Kidney glomerular epithelial cell (primary cell): ENCODE data around the gene AP1B1.

ENCODE experiments used
- DNase-seq: peaks from one replicate; lab custom pipeline; 2025; lab: John Stamatoyannopoulos, UW

Gene AP1B1

DNA sequence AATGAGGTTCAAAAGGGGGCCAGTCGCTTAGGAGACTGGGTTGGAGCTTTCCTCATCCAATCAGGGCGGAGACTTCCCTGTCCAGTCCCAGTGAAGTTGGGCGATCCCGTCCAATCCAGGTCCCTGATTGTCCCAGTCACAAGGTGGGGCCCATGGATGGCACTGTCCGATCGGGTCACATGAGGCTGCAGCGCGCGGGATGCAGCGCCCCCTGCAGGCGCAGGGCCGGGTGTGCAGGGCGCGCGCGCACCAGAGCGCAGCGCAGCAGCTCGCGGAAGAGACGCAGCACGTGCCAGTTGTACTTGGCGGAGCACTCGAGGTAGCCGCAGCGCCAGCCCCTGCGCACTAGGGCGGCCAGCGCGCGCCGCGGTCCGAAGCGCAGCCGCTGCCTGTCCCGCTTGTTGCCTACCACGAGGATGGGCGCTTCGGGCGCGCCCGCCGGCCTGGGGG, 75.2 kb downstream of the AP1B1 start:
- no peak for DNase-seq

DNA sequence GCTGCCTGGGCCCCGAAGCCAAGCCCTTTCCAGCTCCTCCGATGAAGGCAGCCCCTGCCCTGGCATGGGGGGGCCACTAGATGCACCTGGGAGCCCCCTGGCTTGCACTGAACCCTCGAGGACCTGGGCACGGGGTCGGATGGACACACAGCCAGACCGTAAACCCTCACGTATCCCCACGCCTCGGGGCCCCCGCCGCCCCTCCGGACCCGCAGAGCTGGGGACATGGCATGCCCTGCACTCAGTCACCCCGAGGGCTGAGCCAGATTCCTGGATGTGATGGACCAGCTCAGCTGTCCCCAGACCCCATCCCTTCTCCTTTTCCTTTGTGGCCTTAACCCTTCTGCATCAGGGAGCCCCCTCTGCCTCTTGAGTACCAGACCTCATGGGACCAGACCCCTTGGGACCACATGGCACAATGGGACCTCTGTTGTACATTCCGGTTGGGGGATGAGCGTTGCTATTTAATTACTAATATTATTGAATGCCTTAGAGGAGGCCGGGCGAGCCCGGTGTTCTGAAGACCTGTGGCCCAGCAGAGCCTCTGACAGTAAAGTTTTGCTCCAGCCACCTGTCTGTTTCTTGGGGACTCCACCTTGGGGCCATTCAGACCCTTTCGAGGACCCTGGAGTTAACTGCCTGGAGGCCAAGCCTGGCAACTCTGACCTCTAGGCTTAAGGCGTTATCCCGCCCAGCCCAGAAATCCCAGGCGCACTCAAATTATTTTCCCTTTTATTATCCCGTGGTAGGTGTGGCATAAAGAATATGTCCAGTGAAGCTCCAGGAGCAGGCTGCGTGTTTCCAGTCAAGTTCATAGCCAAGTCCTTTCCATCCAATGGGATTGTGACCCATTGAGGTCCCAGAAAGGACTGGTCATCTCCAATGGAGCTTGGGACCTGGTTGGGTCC, 75.9 kb downstream of the AP1B1 start:
- DNase-seq, result no peak

DNA sequence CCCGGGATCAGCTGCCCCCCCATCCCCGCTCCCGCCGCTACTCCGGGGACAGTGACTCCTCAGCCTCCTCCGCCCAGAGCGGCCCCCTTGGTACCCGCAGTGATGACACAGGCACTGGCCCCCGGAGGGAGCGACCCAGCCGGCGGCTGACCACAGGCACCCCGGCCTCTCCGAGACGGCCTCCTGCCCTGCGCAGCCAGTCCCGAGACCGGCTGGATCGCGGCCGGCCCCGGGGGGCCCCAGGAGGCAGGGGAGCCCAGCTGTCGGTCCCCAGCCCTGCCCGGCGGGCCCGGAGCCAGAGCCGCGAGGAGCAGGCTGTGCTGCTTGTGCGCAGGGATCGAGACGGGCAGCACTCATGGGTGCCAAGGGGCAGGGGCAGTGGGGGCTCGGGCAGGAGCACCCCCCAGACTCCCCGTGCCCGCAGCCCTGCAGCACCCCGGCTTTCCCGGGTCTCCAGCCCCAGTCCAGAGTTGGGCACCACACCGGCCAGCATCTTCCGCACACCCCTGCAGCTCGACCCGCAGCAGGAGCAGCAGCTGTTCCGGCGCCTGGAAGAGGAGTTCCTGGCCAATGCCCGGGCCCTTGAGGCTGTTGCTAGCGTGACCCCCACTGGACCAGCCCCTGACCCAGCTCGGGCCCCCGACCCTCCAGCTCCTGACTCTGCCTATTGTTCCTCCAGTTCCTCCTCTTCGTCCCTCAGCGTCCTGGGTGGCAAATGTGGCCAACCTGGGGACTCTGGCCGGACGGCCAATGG, 76.7 kb downstream of the AP1B1 start:
- DNase-seq, result no peak

DNA sequence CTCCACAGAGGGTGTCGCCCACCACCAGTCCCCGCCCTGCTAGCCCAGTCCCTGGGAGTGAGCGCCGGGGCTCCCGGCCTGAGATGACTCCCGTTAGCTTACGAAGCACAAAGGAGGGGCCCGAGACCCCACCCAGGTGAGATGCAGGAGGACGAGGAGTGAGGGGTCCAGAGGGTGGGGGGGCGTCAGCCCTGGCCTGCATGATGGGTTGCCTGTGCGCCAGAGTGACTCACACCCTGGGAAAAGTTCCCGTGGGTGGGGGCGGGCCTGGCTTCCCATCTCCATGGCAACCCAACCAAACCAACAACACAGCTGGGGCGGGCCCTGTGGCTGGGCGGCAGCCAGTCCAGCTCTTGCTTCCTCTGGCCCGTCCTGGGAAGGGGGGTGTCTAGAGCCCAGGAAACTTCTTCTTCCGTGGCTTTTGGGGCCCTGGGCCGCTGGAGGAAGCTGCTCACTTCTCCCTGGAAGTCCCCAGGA, 77.5 kb downstream of the AP1B1 start:
- peak; percentile 95 for DNase-seq

DNA sequence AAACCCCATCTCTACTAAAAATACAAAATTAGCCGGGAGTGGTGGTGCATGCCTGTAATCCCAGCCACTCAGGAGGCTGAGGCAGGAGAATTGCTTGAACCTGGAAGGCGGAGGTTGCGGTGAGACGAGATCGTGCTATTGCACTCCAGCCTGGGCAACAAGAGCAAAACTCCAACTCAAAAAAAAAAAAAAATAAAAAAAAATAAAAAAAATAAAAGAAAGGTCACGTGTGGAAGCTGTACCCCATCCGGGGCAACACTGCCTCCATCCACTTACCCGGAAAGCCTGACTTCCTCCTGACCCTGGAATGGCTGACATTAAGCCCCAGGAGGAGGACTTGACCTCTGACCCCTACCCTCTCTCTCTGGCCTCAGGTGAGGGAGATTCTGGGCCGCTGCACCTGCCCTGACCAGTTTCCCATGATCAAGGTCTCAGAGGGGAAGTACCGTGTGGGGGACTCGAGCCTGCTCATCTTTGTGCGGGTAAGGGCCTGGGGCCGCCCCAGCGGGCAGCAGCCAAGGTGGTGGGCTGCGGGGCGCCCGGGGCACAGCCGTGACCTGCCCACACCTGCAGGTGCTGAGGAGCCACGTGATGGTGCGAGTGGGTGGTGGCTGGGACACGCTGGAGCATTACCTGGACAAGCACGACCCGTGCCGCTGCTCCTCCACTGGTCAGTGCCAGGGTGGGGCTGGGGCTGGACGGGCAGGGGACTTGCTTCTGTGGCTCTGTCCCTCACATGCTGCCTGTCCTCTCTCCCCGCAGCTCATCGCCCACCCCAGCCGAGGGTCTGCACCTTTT, 78.1 kb downstream of the AP1B1 start:
- DNase-seq, result no peak

DNA sequence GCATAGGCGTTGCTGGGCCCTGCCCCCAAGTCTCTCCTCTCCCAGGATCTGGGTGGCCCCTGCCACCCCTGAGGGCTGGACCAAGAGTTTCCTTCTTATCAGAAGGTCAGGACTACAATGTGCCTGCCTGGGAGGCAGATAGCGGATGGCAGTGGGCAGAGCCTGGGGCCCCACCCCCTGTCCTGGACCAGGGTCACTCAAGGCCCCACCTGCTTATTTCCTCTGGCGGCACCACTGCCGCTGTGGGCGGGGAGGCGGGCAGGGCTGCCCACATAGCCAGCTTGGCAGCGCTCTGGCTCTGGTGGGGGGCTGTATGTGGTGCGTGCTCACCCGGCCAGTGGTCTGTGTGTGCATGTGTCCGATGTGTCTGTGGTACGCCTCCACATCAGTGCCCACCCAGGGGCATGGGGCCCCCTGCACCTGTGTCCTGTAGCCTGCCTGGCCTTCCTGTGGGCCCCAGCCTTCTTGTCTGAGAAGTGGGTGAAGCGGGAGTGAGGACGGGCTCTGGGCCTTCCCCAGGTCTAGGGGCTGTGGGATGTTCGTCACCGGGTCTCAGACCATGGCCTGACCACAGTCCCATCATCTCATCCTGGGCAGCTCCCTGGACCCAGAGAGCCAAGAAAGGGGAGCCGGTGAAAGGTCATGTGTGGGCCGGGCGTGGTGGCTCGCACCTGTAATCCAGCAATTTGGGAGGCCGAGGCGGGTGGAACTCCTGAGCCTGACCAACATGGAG, 78.9 kb downstream of the AP1B1 start:
- DNase-seq, result no peak

DNA sequence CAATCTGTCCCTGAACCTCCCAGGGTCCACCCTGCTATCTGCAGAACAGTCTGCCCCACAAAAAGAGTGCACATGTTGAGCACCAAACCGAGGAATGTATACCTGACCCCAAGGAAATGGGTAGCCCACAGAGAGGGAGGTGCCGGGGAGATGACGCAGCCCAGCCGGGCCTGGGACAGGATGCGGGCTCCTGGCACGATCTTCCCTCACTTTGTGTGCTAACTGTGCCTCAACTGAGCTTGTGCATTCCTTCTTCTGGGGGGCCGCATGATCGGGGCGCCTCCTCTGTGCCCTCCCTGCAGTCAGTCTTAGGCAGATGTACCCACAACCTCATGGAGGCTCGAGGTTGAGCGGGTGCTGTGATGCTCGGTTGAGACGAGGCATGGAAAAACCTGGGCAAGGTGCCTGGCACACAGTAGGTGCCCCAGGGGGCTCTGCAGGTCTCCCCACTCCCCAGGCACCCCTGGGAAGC, 79.5 kb downstream of the AP1B1 start:
- DNase-seq, result peak; percentile 23

DNA sequence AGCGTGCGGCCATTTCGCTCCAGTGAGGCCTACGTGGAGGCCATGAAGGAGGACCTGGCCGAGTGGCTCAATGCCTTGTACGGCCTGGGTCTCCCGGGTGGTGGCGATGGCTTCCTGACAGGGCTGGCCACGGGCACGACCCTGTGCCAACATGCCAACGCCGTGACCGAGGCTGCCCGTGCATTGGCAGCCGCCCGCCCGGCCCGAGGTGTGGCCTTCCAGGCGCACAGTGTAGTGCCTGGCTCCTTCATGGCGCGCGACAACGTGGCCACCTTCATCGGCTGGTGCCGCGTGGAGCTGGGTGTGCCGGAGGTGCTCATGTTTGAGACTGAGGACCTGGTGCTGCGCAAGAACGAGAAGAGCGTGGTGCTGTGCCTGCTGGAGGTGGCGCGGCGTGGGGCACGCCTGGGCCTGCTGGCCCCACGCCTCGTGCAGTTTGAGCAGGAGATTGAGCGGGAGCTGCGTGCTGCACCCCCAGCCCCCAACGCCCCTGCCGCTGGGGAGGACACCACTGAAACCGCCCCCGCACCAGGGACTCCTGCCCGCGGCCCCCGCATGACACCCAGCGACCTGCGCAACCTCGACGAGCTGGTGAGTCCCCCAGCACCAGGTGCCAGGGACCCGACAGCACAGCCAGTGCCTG, 80.1 kb downstream of the AP1B1 start:
- DNase-seq, result no peak

DNA sequence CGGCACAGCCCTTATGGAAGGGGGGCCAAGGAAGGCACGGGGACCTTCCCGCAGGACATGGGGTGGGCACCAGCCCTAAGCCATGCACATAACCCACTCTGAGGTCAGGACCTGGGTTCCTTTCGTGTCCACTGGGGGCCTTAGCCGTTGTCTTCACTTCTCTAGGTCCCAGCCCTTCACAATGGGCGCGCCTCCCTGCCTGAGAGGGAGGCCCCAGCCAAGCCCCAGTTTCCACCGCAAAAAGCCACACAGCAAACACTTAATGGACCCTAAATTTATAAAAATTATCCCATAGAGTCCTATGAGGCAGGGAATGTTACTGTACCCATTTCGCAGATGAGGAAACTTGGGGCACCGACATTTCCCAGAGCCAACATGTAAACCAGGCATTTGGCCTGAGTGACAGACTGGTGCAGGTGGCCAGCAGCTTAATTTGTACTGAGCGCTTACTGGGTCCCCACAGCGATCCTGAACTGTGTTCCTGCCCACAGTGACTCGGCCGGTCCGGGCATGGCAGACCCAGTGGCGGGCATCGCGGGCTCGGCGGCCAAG, 80.7 kb downstream of the AP1B1 start:
- no peak for DNase-seq

DNA sequence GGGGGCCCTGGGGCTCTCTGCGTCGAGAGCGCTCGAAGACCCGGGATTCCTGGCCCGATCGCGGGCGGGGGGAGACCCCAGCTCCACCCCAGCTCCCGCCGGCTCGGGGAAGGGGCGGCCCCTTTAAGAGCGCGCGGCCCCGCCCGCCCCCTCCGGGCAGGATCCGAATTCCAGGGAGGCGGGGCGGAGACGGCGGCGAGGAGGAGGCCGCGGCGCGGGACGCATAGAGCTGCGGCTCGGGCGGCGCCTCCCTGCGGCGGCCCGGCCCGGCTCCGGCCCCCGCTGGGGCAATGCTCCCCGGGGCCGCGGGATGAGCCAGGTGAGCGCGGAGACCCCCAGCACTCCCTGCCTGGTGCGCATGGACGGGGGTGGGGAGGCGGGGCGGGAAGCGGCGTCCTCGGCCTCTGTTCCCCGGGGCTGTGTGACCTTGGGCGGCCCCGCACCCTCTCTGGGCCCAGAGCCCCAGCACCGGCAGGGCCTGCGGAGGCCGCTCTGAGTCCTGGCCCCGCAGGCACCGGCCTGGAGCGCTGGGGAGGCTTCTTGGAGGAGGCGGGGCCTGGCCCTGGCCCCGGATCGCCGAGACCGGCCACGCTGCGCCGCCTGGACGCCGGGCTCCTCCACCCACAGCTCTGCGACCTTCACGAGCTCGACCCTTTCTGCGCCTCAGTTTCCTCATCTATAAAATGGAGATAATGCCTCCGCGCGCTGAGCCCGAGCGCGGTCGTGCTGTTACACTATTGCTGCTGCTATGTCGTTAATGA, 81.4 kb downstream of the AP1B1 start:
- peak; percentile 31 for DNase-seq

DNA sequence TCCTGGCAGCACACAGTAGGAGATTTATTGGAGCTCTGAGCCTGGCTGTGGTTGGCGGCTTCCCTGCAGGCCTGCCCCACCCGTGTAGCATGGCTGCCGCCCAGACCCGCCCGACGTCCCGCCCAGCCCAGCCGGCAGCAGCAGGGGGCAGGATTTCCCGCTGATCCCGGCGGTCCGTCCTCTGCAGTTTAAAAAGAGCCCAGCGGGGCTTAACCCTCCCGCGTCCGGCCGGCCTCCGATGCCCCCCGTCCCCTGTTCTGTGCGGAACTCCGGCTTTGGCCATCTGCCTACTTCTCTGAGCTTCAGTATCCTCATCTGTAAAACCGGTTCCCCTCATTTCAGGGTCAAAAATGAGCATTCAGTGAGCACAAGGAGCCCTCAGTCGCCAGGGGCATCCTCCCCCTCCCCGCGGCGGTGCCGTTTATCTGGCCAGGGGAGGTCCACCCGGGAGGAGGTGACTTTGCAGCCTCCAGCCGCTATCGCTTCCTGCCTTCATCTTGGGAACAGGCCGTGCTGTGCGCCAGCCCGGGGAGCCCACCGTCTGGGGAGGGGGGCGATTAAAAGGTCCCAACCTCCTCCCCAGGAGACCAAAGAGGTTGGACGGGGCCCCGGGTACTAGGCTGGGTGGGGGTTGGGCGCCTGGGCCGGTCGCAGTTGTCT, 82.1 kb downstream of the AP1B1 start, which contains the start of gene GAS2L1:
Gene GAS2L1, plus strand, starts transcription at position 476 of the 660 bp plus-strand sequence. CDS start 1,456 bp downstream, outside the sequence.
- DNase-seq, result peak; percentile 80

DNA sequence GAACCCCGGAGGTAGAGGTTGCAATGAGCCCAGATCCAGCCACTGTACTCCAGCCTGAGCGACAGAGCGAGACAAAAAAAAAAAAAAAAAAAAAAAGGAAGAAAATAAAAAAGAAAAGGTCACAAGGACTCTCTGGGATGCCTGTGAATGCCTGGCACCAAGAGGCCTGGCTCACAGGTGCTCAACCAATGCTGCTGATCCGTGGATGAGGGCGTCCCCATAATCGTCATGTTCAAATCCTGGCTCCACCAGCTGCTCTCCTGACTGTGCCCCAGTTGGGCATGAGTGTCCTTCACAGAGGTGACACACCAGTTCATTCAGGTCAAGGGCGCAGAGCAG, 82.6 kb downstream of the AP1B1 start:
- DNase-seq, result no peak

DNA sequence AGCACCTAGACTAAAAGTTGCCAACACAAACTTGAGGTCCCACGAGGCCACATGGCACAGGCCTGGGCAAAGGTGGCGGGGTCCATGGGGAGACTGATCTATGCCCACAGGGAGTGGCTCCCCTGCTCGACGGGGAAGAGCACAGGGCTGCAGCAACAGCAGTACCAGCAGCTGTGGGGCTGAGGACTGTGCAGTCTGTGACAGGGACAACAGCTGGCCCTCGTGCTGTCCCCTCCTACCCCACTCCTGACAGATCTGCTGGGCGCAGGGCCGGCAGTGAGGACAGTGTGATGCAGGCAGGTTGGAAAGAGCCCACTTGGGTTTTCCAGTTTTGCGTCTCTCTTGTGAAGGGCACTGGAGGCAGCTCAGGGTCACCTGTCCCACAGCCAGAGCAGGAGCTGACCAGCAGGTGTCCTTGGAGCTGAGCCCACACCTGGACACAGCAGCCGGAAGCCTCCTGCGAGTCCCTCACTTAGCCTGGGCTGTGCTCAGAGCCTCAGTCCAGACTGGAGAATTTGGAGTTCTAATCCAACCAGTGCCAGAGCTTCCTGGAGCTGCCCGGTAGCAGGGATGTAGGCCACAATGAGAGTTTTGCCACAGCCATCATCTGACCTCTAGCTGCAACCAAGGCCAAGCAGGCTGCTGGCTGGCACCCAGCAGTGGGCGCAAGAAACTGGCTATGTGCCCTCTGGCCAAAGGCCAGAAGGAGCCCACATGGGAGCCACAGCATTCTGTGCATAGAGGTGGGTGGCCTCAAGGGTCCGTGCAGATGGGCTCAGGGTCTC, 85.5 kb downstream of the AP1B1 start:
- DNase-seq, result no peak

DNA sequence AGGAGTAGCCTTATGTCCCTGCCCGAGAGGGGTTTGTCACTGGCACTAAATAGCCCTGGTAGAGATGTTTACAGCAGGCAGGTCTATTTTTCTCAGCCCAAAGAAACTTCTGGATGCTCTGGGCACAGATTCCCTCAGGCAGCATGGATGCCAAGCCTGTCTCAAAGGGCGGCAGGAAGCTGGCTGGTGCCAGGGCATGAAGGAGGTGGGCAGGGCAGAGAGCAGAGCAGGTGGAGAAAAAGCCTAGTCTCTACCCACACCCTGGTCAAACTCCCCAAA, 86.0 kb downstream of the AP1B1 start:
- DNase-seq, result no peak

DNA sequence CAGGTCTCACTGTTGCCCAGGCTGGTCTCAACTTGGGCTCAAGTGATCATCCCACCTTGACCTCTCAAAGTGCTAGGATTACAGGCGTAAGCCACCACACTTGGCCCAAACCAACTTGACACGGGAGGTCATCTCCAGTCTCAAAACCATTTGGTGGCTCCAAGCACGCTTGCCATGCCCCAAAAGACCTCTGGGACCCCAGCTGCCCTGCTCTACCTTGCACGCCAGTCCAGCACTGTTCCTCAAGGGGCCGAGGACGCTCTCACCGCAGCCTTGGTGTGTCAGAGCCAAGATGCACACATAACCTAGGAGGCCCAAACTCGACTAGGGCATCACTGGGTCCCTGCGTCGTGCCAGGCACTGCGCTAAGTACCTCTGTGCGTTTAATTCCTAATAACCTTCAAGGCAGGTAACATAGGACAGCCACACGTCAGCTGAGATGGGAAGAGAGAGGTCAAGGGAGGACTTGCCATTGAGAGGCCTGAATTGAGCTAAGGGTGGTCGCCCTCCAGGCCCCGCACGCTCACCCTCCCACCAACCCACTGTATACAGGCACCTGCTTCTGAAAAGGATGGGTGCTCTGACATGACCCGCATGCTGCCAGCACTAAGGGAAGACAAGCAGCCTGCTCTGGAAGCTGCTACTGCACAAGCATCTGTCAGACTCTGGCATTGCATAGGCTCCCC, 86.5 kb downstream of the AP1B1 start:
- no peak for DNase-seq

DNA sequence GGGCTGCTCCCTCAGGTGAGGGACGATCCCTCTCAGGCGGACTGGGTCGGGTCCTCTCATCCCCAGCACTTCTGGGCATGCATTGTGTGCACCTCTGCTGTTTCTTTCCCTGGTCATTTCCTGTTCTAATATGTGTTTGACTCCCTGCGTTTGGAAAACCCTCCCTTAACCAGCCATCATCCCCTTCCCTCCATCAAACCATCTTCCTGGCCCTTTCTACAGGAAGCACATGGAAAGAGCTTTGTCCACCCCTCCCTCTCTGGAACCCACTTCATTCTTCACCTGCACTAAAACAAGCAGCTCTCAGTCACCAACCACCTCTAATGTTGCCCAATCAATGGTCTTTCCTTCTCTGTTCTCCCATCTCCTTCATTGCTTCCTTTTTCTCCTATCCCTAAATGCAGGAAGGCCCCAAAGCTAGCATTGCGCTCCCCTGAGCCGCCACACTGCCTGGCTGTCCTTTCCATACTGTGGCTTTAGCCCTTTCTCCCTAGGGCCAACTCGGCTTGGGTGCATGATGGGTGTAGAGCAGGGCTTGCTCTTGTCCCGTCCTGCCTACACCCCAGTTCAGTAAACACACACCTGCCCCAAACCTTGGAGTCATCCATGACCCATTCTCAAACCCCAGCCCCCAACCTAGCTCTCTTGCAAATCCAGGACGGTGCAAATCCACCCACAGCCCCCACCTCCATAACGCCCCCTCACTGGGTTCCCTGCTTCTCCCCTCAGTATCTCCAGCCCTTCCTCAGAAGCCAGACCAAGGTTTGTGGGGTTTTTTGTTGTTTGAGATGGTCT, 87.4 kb downstream of the AP1B1 start:
- DNase-seq, result no peak

DNA sequence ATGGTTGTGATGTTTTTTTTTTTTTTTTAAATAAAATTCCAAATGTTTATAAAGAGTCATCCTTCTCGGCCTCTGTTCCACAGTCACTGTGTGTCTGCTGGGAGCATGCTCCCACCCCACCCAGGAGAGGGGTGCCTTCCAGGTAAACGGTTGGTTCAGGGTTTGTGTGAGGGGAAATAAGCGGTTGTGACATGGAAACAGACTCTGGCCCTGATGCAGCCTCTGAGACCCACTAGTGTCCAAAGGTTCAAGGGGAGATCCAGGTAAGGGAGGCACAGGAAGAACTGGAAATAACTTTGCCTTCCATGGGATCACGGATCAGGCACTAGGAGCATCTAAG, 87.9 kb downstream of the AP1B1 start:
- no peak for DNase-seq
